HepG2 (cell line): ENCODE measurements around the gene PRKCE. TPM values are rescaled to one million over a fixed set of nuclear protein-coding genes. Genes with fewer than 3 reads are reported as not detected.

Experiments used
- ATAC-seq: fragments of 200-7000 bp; cut with Tn5 transposase; 3 replicates; pipeline ENCODE4 v1.9.1; 2020; ENCODE audit warnings: mild to moderate bottlenecking, moderate library complexity
- BruUV-seq: library from RNA; stranded (reverse); fragments of 400-500 nt; replicated peaks from 2 replicates; lab custom pipeline; 2021; lab: Mats Ljungman, UMichigan
- CTCF ChIA-PET: fragments of 300-600 bp; formaldehyde crosslinking; extraction: SDS; loops from one replicate; lab custom pipeline; 2021; ENCODE audit warnings: low total read pairs, inconsistent platforms, low intra/inter-chr PET ratio; lab: Yijun Ruan, JAX
- POLR2A ChIA-PET: fragments of 350-600 bp; sonication (Branson Sonifier 250); formaldehyde crosslinking; loops from one replicate; lab custom pipeline; 2020; ENCODE audit warnings: antibody characterized with exemption, inconsistent platforms; lab: Yijun Ruan, JAX
- DNase-seq: peaks from one replicate; pipeline ENCODE4 v3.0.0-alpha.2; 2015; ENCODE audit warnings: low spot score
- FAIRE-seq: peaks from 3 replicates; lab custom pipeline; 2011; peaks lifted over from hg19 to GRCh38; lab: Jason Lieb, UNC
- H2AFZ ChIP-seq: one replicate; pipeline ENCODE4 v1.6.1; 2011; ENCODE audit warnings: low read length, inconsistent platforms
- H3K27ac ChIP-seq: fragments of 300-600 bp; 3 replicates; pipeline ENCODE4 v1.8.0; 2011; ENCODE audit warnings: mixed run types, mild to moderate bottlenecking, mixed read lengths, low read length, inconsistent platforms; ENCODE audit not compliant: insufficient read depth; ENCODE audit errors: extremely low read length
- H3K27me3 ChIP-seq, 2 experiments: fragments of 200-600 bp in 1 of 2; 2 replicates in 1 of 2; 3 replicates in 1 of 2; pipeline versions ENCODE4 v1.6.0 to v1.8.0; 2011; ENCODE audit warnings: low read length in 2 of 2, mild to moderate bottlenecking in 2 of 2, moderate library complexity in 2 of 2, inconsistent platforms in 1 of 2; ENCODE audit not compliant: insufficient read depth in 2 of 2, control insufficient read depth in 1 of 2
- H3K36me3 ChIP-seq, 2 experiments: fragments of 200-600 bp in 1 of 2; replicated peaks in 1 of 2; 2 replicates in 1 of 2; 3 replicates in 1 of 2; pipeline versions ENCODE4 v1.5.1 to v1.8.0; 2011; ENCODE audit warnings: low read length in 2 of 2, inconsistent platforms in 1 of 2; ENCODE audit not compliant: insufficient read depth in 2 of 2, control insufficient read depth in 1 of 2
- H3K4me1 ChIP-seq: 2 replicates; pipeline ENCODE4 v1.5.1; 2012; ENCODE audit warnings: low read length, inconsistent platforms; ENCODE audit not compliant: insufficient read depth
- H3K4me2 ChIP-seq: 2 replicates; pipeline ENCODE4 v1.6.0; 2011; ENCODE audit warnings: low read depth, low read length, inconsistent platforms
- H3K4me3 ChIP-seq, 3 experiments: fragments of 200-600 bp in 1 of 3; sonication (generic), shearing (Covaris generic) in 1 of 3; replicated peaks in 1 of 3; 2 replicates each; pipeline ENCODE4 v1.5.1; 2011 to 2016; ENCODE audit warnings: low read length in 3 of 3, inconsistent platforms in 2 of 3, low read depth in 2 of 3, mild to moderate bottlenecking in 2 of 3, control low read depth in 1 of 3, mixed read lengths in 1 of 3; ENCODE audit not compliant: insufficient read depth in 1 of 3
- H3K79me2 ChIP-seq: one replicate; pipeline ENCODE4 v1.6.1; 2011; ENCODE audit warnings: low read length, inconsistent platforms; ENCODE audit not compliant: insufficient read depth
- H3K9ac ChIP-seq: 2 replicates; pipeline ENCODE4 v1.6.0; 2011; ENCODE audit warnings: mild to moderate bottlenecking, low read depth, low read length, inconsistent platforms; ENCODE audit not compliant: insufficient read depth
- H3K9me3 ChIP-seq: 2 replicates; pipeline ENCODE4 v1.5.1; 2012; ENCODE audit warnings: mild to moderate bottlenecking, low read length
- H4K20me1 ChIP-seq: 2 replicates; pipeline ENCODE4 v1.6.0; 2011; ENCODE audit warnings: inconsistent platforms, mild to moderate bottlenecking, low read length, moderate library complexity; ENCODE audit not compliant: insufficient read depth
- CERS6 ChIP-seq: sonication (generic); formaldehyde crosslinking; IDR thresholded peaks from 2 replicates; pipeline ENCODE4 v1.5.0; 2020; ENCODE audit warnings: missing genetic modification reagents
- FOXO4 ChIP-seq: sonication (generic); formaldehyde crosslinking; conservative IDR thresholded peaks from 2 replicates; pipeline ENCODE4 v1.8.1; 2023; ENCODE audit warnings: missing genetic modification reagents
- GLMP ChIP-seq: sonication (generic); formaldehyde crosslinking; IDR thresholded peaks from 2 replicates; pipeline ENCODE4 v1.9.0; 2021; ENCODE audit warnings: missing genetic modification reagents, mild to moderate bottlenecking, borderline replicate concordance
- KAT2B ChIP-seq: fragments of 150-350 bp; IDR thresholded peaks from 2 replicates; pipeline ENCODE4 v1.6.1; 2014; ENCODE audit warnings: low read depth, low read length, borderline replicate concordance
- KDM5A ChIP-seq: fragments of 200-600 bp; sonication (generic); IDR thresholded peaks from 2 replicates; pipeline ENCODE4 v1.7.0; 2018; ENCODE audit warnings: antibody characterized with exemption, mild to moderate bottlenecking, low read length, borderline replicate concordance
- MED13 ChIP-seq: sonication (generic); formaldehyde crosslinking; IDR thresholded peaks from 2 replicates; pipeline ENCODE4 v1.5.0; 2020; ENCODE audit warnings: missing genetic modification reagents
- NCOA5 ChIP-seq: sonication (generic); formaldehyde crosslinking; IDR thresholded peaks from 2 replicates; pipeline ENCODE4 v1.4.0; 2020; ENCODE audit warnings: missing genetic modification reagents
- NFYB ChIP-seq: sonication (generic); formaldehyde crosslinking; IDR thresholded peaks from 2 replicates; pipeline ENCODE4 v1.4.0; 2020; ENCODE audit warnings: missing genetic modification reagents
- NFYC ChIP-seq: IDR thresholded peaks from 2 replicates; pipeline ENCODE4 v1.6.1; 2016; ENCODE audit warnings: missing genetic modification reagents, missing compliant biosample characterization
- RAD21 ChIP-seq: fragments of 450-650 bp; formaldehyde crosslinking; IDR thresholded peaks from 2 replicates; pipeline ENCODE4 v1.5.0; 2020; ENCODE audit warnings: mild to moderate bottlenecking
- SMAD3 ChIP-seq: sonication (generic); formaldehyde crosslinking; IDR thresholded peaks from 2 replicates; pipeline ENCODE4 v1.4.0; 2020; ENCODE audit warnings: missing genetic modification reagents
- TERF1 ChIP-seq: sonication (generic); formaldehyde crosslinking; IDR thresholded peaks from 2 replicates; pipeline ENCODE4 v1.8.0; 2022; ENCODE audit warnings: mild to moderate bottlenecking, missing genetic modification reagents, moderate library complexity
- TOPORS ChIP-seq: sonication (generic); formaldehyde crosslinking; IDR thresholded peaks from 2 replicates; pipeline ENCODE4 v1.8.0; 2023; ENCODE audit warnings: mild to moderate bottlenecking, missing genetic modification reagents
- ZFP41 ChIP-seq: sonication (generic); formaldehyde crosslinking; IDR thresholded peaks from 2 replicates; pipeline ENCODE4 v1.4.0; 2020; ENCODE audit warnings: mild to moderate bottlenecking, missing genetic modification reagents, borderline replicate concordance
- ZNF24 ChIP-seq: fragments of 450-650 bp; IDR thresholded peaks from 2 replicates; pipeline ENCODE4 v1.6.1; 2017; ENCODE audit warnings: antibody characterized with exemption, mild to moderate bottlenecking
- ZNF263 ChIP-seq: sonication (generic); formaldehyde crosslinking; IDR thresholded peaks from 2 replicates; pipeline ENCODE4 v1.4.0; 2020; ENCODE audit warnings: missing genetic modification reagents
- ZNF281 ChIP-seq: sonication (generic); formaldehyde crosslinking; IDR thresholded peaks from 2 replicates; pipeline ENCODE4 v1.4.0; 2020; ENCODE audit warnings: missing genetic modification reagents, borderline replicate concordance
- ZNF484 ChIP-seq: sonication (generic); formaldehyde crosslinking; IDR thresholded peaks from 2 replicates; pipeline ENCODE4 v1.5.1; 2020; ENCODE audit warnings: mild to moderate bottlenecking, low read depth, missing genetic modification reagents, borderline replicate concordance
- WGBS: methylation state at CpG from one replicate; pipeline ENCODE4 v1.1.6; 2017; ENCODE audit warnings: low lambda C conversion rate; 5-methylcytosine and 5-hydroxymethylcytosine counted together
- in situ Hi-C: cut with HindIII; loops from 2 replicates; pipeline ENCODE4 v1.10.0; 2017; ENCODE audit warnings: low pct_unique_long_range_greater_than_20kb; ENCODE audit not compliant: extremely low pct_ligation_motif_present
- intact Hi-C: fragments of 100-400 bp; cut with micrococcal nuclease; formaldehyde crosslinking; loops from one replicate; pipeline ENCODE4 v1.10.0; 2022; ENCODE audit not compliant: unreplicated experiment
- polyA plus RNA-seq, 8 experiments: library from polyadenylated mRNA; depleted of rRNA in 3 of 8; stranded (reverse) in 7 of 8; unstranded in 1 of 8; fragments of >200 nt; fragmentation: Illumina TruSeq in 4 of 8; extraction: Trizol in 4 of 8; gene quantifications; 2 replicates each; pipeline versions ENCODE4 v1.2.1 to v1.2.3, GENCODE V29; 2011 to 2016; ENCODE audit warnings: low read depth in 4 of 8, missing spikeins in 1 of 8, mixed read lengths in 1 of 8; ENCODE audit not compliant: insufficient read depth in 1 of 8
- total RNA-seq, 5 experiments: library from RNA; depleted of rRNA; stranded (reverse); fragments of >200 nt; fragmentation: Illumina TruSeq; extraction: Trizol; gene quantifications; 2 replicates each; pipeline ENCODE4 v1.2.3, GENCODE V29; 2016; ENCODE audit warnings: low read depth in 1 of 5

PRKCE gene
- total and polyA plus RNA-seq, 2 of the 13 experiments (the other 11 are each of a cell fraction or from before 2014, with no cell fraction given): 1.0 to 3.9 TPM

GRCh38 chr2:45864121-45864520 is 212.6 kb downstream of the PRKCE start (continued):
- no peak for TF ChIP-seq CERS6
- TF ChIP-seq TERF1 (CRISPR knock-in tag): no peak
- TF ChIP-seq, all 625 proteins: peak for 0

- intact Hi-C loops: no loop called here
- H3K27ac ChIP-seq: no peak overlapping the region
- H3K9me3 ChIP-seq: no peaks in the 10 kb centered on the region
- WGBS: 6% methylated on average over 3 of the region's 3 CpGs
- POLR2A ChIA-PET: no interaction called here
- H3K4me3 ChIP-seq: no peak overlapping the region
- ATAC-seq: no peak
- CTCF ChIA-PET: no interaction called here
- no peaks in the 10 kb centered on the region for H3K36me3 ChIP-seq
- in situ Hi-C loops: no loop called here
- no peak overlapping the region for H3K9ac ChIP-seq
- H3K4me2 ChIP-seq: no peak overlapping the region
- H4K20me1 ChIP-seq: no peaks in the 10 kb centered on the region
- no peaks in the 10 kb centered on the region for H3K79me2 ChIP-seq
- TF ChIP-seq ZNF263 (CRISPR knock-in tag) (no peak), KDM5A (no peak), KAT2B (no peak), ZNF281 (CRISPR knock-in tag) (no peak), ZFP41 (CRISPR knock-in tag) (no peak), ZNF24 (no peak), ZNF484 (CRISPR knock-in tag) (no peak), NFYB (CRISPR knock-in tag) (no peak), NCOA5 (CRISPR knock-in tag) (no peak), TOPORS (CRISPR knock-in tag) (no peak), NFYC (CRISPR knock-in tag) (no peak), FOXO4 (CRISPR knock-in tag) (no peak), GLMP (CRISPR knock-in tag) (no peak), MED13 (no peak), SMAD3 (no peak), RAD21 (CRISPR knock-in tag) (no peak)
- TF ChIP-seq, all 625 proteins: peak for 0
- FAIRE-seq: no peak
- Histone ChIP-seq H2AFZ (no peak overlapping the region), H3K27me3 (no peaks in the 10 kb centered on the region), H3K4me1 (no peaks in the 10 kb centered on the region)
- no TSS peak for BruUV-seq
- no peak for DNase-seq
Measured at GRCh38 chr2:45867349-45867748, 215.9 kb downstream of the PRKCE start.
